ENCODE results near the gene MREG.
"Not testable (repeated sequence)": the region's sequence is repeated elsewhere in the genome, so short reads cannot be mapped to it uniquely, and the experiment has no call there.

The MREG gene

GRCh38 chr2:215988556-215989207, 24.7 kb downstream of the MREG start:
- DNase-seq = not testable (repeated sequence)

- DNase-seq = no peak
Measured at GRCh38 chr2:215985257-215985656, 28.1 kb downstream of the MREG start.

GRCh38 chr2:215984661-215985060, 28.7 kb downstream of the MREG start:
- no peak for DNase-seq

- DNase-seq = peak in 1 of 3 donors; percentile 28
Measured at GRCh38 chr2:215983581-215984351, 29.6 kb downstream of the MREG start.

- DNase-seq = peak in 2 of 3 donors; percentile 40 to 52
Measured at GRCh38 chr2:215982465-215982875, 30.9 kb downstream of the MREG start.

- peak in 2 of 3 donors; percentile 66 to 70 for DNase-seq
Measured at GRCh38 chr2:215981115-215981514, 32.2 kb downstream of the MREG start.

- peak; percentile 43 to 72 (median 64) for DNase-seq
Measured at GRCh38 chr2:215979620-215980019, 33.7 kb downstream of the MREG start.

- DNase-seq = no peak
Measured at GRCh38 chr2:215974700-215975429, 38.5 kb downstream of the MREG start.

GRCh38 chr2:215973954-215974699, 39.2 kb downstream of the MREG start:
- DNase-seq = peak; percentile 66 to 82 (median 74)

GRCh38 chr2:215973145-215973792, 40.1 kb downstream of the MREG start:
- DNase-seq = no peak

- DNase-seq = no peak
Measured at GRCh38 chr2:215971671-215972070, 41.7 kb downstream of the MREG start.

- peak in 1 of 3 donors; percentile 42 for DNase-seq
Measured at GRCh38 chr2:215970894-215971293, 42.5 kb downstream of the MREG start.

- DNase-seq = peak; percentile 32 to 55 (median 52)
Measured at GRCh38 chr2:215970425-215970824, 42.9 kb downstream of the MREG start.

GRCh38 chr2:215969131-215969841, 44.1 kb downstream of the MREG start:
- no peak for DNase-seq

- DNase-seq = no peak
Measured at GRCh38 chr2:215968499-215968898, 44.9 kb downstream of the MREG start.

GRCh38 chr2:215967590-215968378, 45.6 kb downstream of the MREG start:
- DNase-seq = peak in 1 of 3 donors; percentile 33

GRCh38 chr2:215966951-215967350, 46.4 kb downstream of the MREG start:
- DNase-seq = no peak

- no peak for DNase-seq
Measured at GRCh38 chr2:215966274-215966673, 47.1 kb downstream of the MREG start.

- no peak for DNase-seq
Measured at GRCh38 chr2:215965532-215966165, 47.7 kb downstream of the MREG start.

GRCh38 chr2:215961981-215962380, 51.4 kb downstream of the MREG start:
- DNase-seq = no peak

Data from suppressor macrophage treated with lipopolysaccharide for 1 hour (primary cell).